ENCODE measurements around the gene TKFC.
"Not testable (repeated sequence)": the region's sequence is repeated elsewhere in the genome, so short reads cannot be mapped to it uniquely, and the experiment has no call there.

Gene TKFC

DNA sequence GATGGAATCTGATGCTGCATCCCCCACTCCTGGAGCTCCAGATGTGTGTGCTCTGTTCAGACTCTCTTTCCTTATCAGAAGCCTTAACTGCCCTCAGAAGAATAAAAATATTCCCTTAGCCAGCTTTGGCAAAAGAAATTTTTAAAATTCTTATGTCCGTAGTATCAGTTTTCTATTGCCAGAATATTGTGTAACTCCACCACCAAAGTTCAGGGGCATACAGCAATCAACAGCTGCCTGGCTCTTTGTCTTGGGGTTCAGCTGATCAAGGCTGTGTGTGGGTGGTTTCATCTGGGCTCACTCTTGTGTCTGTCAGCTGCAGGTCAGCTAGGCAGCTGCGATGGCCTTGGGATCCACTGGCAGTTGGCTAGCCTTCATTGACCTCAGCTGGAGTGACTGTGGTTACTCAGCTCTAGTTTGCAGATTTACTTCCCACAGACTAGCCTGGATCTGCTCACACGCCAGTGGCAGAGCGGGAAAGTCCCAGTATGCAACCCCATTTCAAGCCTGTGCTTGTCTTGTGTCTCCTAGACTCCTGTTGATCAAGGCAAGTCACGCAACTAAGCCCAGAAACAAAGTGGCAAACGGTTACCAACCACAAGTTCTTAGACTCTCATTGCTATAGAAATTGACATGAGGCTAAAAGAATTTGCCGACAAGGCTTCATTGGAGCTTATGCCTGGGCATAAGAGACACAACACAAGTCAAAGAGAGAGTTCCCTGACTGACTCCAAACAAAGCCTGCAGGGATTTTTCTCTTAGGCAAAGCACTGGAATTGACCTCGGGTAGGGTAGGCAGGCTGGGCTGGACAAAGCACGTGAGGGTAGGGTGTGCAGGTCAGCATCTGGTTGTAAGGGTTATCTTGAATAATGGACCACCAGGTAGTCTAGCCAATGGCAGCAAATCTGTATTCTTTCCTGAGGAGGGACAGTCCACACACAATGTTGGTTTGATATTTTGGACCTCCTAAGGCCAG is 36.6 kb downstream of the TKFC start:
- no peak for DNase-seq

DNA sequence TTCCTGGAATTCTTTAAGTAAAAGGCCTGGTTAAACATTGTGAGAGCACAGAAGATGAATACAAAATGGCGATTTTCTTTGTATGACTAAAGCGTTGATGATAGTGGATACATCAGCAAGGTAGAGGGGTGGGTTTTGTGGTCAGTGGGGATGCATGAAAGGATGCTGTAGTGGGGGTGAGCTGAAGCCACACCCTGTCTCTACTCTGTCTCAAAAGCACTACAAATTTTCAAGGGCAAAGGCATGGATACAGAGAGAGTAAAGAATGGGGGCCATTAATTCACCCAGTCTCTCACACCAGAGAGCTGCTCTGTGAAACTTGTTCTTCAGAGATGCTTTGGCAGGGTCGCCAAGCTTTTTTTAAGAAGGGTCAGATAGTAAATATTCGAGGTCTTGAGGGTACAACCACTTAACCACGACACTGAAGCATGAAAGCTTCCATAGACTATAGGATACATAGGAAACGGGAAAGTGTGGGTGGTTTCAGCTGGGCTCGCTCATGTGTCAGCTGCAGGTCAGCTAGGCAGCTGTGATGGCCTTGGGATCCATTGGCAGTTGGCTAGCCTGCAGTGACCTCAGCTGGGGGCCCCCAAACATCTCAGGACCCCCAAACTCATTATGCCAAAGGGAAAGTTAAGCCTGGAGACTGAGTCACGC is 37.4 kb downstream of the TKFC start:
- DNase-seq, result no peak

DNA sequence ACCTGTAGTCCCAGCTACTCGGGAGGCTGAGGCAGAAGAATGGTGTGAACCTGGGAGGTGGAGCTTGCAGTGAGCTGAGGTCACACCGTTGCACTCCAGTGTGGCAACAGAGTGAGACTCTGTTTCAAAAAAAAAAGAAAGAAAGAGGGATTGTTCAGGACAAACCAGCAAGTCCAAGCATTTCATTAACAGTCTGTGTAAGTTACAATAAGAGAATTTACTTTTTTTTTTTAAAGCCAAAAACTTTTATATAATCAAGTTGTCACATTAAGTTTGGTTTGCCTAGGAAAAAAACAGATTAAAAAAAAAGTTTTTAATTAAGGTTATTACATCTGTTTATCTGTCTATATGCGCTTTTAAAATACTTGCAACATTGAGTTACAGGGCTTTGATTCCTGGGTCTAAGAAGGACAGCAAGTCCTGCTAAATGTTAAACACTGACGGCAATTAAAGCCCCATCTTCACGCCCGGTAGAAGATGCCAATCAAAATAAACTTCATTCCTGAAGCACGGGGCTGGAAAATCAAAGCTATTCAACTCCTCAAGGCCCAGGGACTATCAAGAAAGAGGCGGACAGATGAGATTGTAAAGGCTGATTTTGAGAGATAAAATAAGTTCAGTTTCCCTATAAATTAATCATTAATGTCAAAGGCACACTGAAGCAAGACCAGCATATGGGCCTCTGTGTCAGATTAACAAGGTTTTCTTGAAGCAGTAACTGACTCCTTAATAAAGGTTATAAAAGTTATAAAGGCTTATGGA is 39.8 kb downstream of the TKFC start:
- DNase-seq, result no peak

DNA sequence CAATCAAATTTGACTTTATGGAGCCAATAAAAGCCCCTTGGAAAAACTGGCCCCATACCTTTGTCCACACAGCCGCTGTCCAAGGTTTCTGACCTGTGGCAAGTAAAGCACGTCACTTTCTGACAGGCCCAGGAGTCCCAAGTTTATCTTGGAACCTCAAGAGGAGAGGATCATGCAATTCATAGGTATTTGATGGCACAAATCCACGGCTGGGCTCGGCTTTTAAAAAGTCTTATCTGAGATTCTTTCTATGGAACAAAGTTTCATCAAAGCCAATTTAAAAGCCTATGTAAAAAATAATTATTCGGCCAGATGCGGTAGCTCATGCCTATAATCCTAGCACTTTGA is 42.7 kb downstream of the TKFC start:
- no peak for DNase-seq

DNA sequence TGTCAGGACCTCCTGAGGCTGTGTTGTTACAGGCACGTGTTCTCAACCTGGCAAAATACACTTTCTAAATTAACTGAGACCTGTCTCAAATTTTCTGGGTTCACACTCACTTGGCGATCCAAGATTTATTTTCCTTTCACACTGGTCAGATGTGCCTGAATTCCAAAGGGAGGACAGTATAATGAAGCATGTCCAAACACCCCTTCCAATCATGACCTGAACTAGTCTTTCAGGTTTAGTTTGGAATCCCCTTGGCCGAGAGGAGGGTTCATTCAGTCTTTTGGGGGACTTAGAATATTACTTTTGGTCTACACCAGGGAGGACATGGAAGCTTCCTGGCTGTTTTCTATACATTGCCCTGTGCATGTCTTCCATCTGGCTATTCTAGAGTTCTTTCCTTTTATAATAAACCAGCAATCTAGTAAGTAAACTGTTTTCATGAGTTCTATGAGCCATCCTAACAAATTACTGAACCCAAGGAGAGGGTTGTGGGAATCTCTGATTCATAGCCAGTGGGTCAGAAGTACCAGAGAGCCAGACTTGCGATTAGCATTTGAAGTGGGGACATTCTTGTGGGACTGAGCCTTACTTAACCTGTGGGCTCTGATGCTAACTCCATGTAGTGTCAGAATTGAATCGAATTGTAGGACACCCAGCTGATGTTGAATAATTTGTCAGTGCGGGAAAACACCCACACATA is 44.6 kb downstream of the TKFC start:
- DNase-seq, result no peak

DNA sequence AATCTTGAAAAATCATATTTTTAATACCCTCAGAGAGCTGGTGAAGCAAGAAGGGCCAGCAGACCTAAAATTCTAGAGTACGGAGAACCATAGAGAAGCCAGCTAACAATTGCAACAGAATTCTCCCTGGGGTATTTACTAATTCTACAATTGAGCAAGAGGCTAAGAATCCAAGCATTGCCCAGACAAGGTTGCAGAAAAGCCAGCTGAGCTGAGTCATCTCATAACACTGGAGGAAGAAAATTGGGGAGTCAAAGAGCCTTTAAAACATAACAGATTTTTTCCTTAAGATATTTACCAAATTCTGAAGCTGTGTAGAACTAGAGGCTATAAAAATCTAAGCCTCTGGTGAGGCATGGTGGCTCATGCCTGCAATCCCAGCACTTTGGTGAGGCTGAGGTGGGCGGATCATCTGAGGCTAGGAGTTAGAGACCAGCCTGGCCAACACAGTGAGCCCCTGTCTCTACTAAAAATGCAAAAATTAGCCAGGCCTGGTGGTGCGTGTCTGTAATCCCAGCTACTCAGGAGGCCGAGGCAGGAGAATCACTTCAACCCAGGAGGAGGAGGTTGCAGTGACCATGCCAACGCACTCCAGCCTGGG is 45.8 kb downstream of the TKFC start:
- DNase-seq, result no peak

DNA sequence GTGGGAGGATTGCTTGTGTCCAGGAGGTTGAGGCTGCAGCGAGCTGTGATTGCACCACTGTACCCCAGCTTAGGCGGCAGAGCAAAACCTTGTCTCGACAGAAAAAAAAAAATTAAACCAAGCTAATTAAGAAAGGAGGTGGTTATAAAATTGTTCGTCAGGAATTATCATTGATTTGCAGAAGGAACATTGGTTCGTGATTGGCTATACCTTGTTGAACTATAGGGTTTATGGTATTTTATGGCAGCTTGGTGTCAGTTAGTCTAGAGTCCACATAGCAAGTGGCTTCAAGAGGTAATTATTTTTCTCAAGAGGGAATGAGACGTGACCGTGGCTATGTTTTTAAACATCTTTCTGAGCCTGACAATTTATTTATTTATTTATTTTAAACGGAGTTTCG is 47.9 kb downstream of the TKFC start:
- DNase-seq, result no peak

DNA sequence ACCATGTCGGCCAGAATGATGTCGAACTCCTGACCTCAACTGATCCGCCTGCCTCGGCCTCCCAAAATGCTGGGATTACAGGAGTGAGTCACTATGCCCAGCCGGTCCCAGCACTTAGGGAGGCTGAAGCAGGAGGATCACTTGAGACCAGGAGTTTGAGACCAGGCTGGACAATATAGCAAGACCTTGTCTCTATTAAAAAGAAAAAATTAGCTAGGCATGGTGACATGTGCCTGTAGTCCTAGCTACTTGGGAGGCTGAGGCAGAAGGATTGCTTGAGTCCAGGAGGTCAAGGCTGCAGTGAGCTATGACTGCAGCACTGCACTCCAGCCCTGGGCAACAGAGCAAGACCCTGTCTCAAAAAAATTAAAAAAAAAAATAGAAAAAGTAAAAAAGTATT is 50.8 kb downstream of the TKFC start:
- not testable (repeated sequence) for DNase-seq

DNA sequence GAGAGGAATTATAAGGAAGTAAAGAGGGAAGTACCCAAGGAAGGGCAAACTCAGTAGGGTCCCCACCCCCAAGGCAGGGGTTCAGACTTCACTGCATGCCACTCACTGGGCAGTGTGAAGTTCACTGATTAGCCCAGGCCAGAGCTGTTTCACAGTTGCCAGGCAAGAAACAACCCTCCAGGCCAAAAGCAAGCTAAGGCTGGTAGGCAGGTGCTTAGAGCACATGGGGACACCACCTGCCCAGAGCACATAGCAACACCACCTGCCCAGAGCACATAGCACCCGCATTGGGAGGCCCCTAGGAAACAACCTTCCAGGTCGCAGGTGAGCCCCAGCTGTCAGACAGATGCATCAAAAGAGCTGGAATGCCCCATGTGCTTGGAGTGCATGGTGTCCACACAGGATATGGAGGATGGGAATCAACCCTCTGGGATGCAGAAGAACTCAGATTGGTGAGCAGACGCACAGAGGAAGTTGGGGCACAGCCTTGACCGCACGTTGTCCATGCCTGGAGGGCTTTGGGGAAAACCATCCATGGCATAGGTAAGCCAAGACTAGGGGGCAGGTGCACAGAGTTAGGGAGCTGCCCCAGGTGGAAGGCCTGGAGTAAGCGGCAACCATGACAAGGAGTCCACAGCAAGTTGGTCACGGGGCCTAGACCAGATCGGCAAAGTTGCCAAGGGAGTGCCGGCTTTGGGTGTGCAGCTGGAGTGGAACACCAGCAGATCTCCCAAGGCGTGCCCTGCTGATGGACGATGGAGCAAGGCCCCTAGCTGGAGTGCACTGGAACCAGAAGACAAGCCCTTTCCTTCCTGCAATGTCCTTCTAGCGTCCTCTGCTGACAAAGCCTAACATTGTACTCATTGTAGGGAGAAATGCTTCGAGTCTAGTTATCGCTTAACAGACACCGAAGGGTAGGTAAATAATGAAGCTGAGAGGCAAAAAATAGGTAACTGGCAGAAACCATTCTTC is 51.5 kb downstream of the TKFC start:
- DNase-seq, result no peak

DNA sequence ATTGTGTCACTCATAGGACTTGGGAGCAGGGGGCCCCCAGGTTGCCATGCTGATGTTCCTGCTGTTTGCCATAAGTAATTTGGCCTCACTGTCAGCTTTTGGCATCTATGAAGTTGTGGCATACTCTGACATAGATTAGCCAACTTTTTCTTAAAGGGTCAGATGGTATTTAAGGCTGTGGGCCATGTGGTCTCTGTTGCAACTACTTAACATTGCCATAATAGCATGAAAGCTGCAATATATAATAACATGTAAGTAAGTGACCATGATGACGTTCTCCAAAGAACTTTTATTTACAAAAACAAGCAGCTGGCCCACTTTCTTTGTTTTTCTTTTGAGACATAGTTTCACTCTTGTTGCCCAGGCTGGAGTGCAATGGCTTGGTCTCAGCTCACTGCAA is 57.1 kb downstream of the TKFC start:
- DNase-seq, result no peak

DNA sequence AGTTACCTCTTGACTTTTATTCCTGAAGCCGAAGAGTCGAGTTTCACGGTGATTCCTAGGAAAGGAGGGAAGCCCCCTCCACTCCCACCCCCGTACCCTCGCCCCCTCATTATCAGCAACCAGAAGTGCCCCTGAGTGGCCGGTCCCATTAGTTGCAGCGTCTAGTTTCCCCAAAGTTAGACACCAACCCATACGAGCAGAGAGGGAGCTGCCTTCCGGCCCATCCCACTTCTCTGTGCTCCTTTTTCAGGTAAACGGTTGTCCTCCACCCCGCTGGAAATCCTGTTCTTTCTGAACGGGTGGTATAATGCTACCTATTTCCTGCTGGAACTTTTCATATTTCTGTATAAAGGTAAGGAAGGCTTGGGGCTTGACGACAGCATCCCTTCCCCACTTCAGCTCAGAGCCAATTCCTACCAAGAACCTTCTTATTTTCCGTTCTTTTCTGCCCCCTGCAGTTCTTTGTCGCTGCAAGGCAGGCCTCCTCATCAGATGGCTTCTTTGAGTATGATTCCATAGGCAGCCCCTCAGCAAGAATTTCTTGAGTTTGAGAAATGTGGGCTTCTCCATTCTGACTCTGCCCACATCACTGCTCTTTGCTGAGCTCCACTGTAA is 60.1 kb downstream of the TKFC start:
- no peak for DNase-seq
